Suprapubic skin (tissue), 4 donors: ENCODE results near the gene TST.

Experiments
- CTCF ChIP-seq, 2 donors: fragments of 200-600 bp in 1 of 2; fragments of 450-650 bp in 1 of 2; sonication (generic) in 1 of 2; IDR thresholded peaks; one replicate each; pipeline ENCODE4 v1.5.1; 2016 to 2019; ENCODE audit warnings: antibody characterized with exemption in 2 of 2, mild to moderate bottlenecking in 1 of 2, moderate library complexity in 1 of 2
- EP300 ChIP-seq: sonication (generic); formaldehyde crosslinking; IDR thresholded peaks from one replicate; pipeline ENCODE4 v1.6.1; 2017; ENCODE audit warnings: antibody characterized with exemption
- POLR2A ChIP-seq, 2 donors: fragments of 450-650 bp; IDR thresholded peaks; one replicate each; pipeline ENCODE4 v1.6.1; 2017; ENCODE audit warnings: antibody characterized with exemption in 2 of 2, mild to moderate bottlenecking in 2 of 2, moderate library complexity in 2 of 2
- POLR2AphosphoS5 ChIP-seq, 3 donors: sonication (generic); formaldehyde crosslinking; IDR thresholded peaks; one replicate each; pipeline ENCODE4 v1.6.1; 2017; ENCODE audit warnings: antibody characterized with exemption in 3 of 3

GRCh38 chr22:37060801-37061610, 41.8 kb upstream of the TST start:
- TF ChIP-seq CTCF (IDR thresholded peaks at IDR 0.05) (no peak), EP300 (no peak), POLR2A (IDR thresholded peaks at IDR 0.05) (no peak), POLR2AphosphoS5 (IDR thresholded peaks at IDR 0.05) (no peak)
